ENCODE data around the gene SCN2A.

The SCN2A gene

GRCh38 chr2:165349181-165349580 is 110.0 kb downstream of the SCN2A start:
- no peak for DNase-seq
- Mint-ChIP-seq H3K27ac (no peak overlapping the region), H3K9me3 (peaks cover 3% of the 10 kb centered on the region), H3K36me3 (ENCODE audit: low read depth) (no peaks in the 10 kb centered on the region), H3K4me1 (no peaks in the 10 kb centered on the region), H3K27me3 (ENCODE audit: low read depth, poor library complexity) (peaks cover 7% of the 10 kb centered on the region), H3K4me3 (no peak overlapping the region)
- TF ChIP-seq CTCF (IDR thresholded peaks at IDR 0.05) = no peak

DNA sequence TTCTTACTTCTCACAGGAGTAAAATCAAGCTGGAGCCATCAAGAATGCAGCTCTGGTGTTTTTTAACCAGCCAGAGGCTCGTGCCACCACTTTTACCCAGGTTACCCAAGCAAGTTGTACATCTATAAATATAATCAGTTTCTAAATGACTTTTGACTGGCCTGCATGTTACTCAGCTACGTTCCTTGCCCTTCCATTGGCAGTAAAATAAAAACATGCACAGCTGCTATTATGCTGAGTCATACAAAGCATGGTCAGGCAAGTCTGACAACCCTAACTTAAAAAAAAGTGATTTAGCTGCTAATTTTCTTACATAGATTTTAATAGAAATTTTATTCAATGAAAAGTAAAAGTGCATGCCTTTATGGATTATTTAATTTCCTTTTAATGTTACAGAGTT is 118.5 kb downstream of the SCN2A start:
- DNase-seq = no peak
- H3K27me3 Mint-ChIP-seq (ENCODE audit: low read depth, poor library complexity) = peaks cover 2% of the 10 kb centered on the region
- no peak overlapping the region for H3K27ac Mint-ChIP-seq
- no peak for TF ChIP-seq CTCF (IDR thresholded peaks at IDR 0.05)
- H3K9me3 Mint-ChIP-seq = no peaks in the 10 kb centered on the region
- peaks cover 4% of the 10 kb centered on the region for H3K4me1 Mint-ChIP-seq
- no peaks in the 10 kb centered on the region for H3K36me3 Mint-ChIP-seq (ENCODE audit: low read depth)
- H3K4me3 Mint-ChIP-seq = no peak overlapping the region

DNA sequence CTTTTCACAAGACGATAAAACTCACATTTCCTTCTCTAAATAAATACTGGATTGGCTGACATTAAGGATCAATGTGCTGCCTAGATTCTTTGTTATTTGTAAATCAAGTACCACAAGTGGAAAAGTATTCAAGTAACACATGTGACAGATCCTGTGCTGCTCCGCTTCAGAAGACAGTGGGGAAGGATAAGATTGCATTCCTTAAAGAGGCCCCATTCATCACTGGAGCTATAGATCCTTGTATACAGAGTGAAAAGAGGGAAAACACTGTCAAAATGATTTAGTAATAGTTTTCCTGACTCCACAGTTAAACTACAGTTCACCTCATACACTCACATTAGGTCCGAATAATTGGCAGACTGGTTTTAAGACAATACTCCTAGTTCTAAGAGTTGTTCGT is 122.3 kb downstream of the SCN2A start:
- DNase-seq = no peak
- Mint-ChIP-seq H3K4me1 (peaks cover 4% of the 10 kb centered on the region), H3K27me3 (ENCODE audit: low read depth, poor library complexity) (peaks cover 4% of the 10 kb centered on the region), H3K9me3 (no peaks in the 10 kb centered on the region), H3K4me3 (no peak overlapping the region), H3K27ac (no peak overlapping the region), H3K36me3 (ENCODE audit: low read depth) (no peaks in the 10 kb centered on the region)
- no peak for TF ChIP-seq CTCF (IDR thresholded peaks at IDR 0.05)

GRCh38 chr2:165369131-165369897 is 130.1 kb downstream of the SCN2A start:
- DNase-seq = no peak
- Mint-ChIP-seq H3K9me3 (no peaks in the 10 kb centered on the region), H3K27me3 (ENCODE audit: low read depth, poor library complexity) (peaks cover 3% of the 10 kb centered on the region), H3K36me3 (ENCODE audit: low read depth) (no peaks in the 10 kb centered on the region), H3K4me1 (peaks cover 14% of the 10 kb centered on the region), H3K4me3 (no peak overlapping the region), H3K27ac (no peak overlapping the region)
- no peak for TF ChIP-seq CTCF (IDR thresholded peaks at IDR 0.05)

DNA sequence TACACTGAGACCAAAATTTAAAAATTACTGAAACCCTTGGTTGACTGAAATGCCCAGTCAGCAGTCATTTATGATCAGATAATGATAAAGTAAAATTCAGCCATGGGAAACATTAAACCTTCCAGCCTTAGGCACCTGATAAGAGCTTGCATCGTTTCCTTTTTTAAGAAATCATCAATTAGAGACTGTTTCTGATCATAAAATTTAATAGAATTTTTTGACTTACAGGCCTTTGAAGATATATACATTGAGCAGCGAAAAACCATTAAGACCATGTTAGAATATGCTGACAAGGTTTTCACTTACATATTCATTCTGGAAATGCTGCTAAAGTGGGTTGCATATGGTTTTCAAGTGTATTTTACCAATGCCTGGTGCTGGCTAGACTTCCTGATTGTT is 130.7 kb downstream of the SCN2A start:
- Mint-ChIP-seq H3K9me3 (no peaks in the 10 kb centered on the region), H3K27ac (no peak overlapping the region), H3K4me3 (no peak overlapping the region), H3K27me3 (ENCODE audit: low read depth, poor library complexity) (peaks cover 3% of the 10 kb centered on the region), H3K36me3 (ENCODE audit: low read depth) (no peaks in the 10 kb centered on the region), H3K4me1 (peaks cover 14% of the 10 kb centered on the region)
- TF ChIP-seq CTCF (IDR thresholded peaks at IDR 0.05) = no peak
- no peak for DNase-seq

GRCh38 chr2:165371356-165371755 is 132.1 kb downstream of the SCN2A start:
- no peak for DNase-seq
- H3K27ac Mint-ChIP-seq = no peak overlapping the region
- H3K4me3 Mint-ChIP-seq = no peak overlapping the region
- H3K27me3 Mint-ChIP-seq (ENCODE audit: low read depth, poor library complexity) = peaks cover 3% of the 10 kb centered on the region
- peaks cover 14% of the 10 kb centered on the region for H3K4me1 Mint-ChIP-seq
- no peaks in the 10 kb centered on the region for H3K9me3 Mint-ChIP-seq
- no peaks in the 10 kb centered on the region for H3K36me3 Mint-ChIP-seq (ENCODE audit: low read depth)
- TF ChIP-seq CTCF (IDR thresholded peaks at IDR 0.05) = no peak

Measured in nephron progenitor cell (in vitro differentiated cells).